ENCODE data around the gene EEF1A2. TPM values are rescaled to one million over a fixed set of nuclear protein-coding genes. Genes with fewer than 3 reads are reported as not detected.

Gene EEF1A2
- total RNA-seq, 1 experiment from 2014 or later = 26.0 TPM

- CTCF ChIA-PET = no interaction called here
- Mint-ChIP-seq H3K9me3 (peaks cover 12% of the 10 kb centered on the region), H3K27me3 (ENCODE audit: low read depth) (peaks cover 24% of the 10 kb centered on the region), H3K27ac (no peak overlapping the region), H3K4me1 (no peaks in the 10 kb centered on the region), H3K4me3 (no peak overlapping the region), H3K36me3 (peaks cover 16% of the 10 kb centered on the region)
- DNase-seq (ENCODE audit: low spot score) = no peak
- TF ChIP-seq ZMAT4 (CRISPR knock-in tag; IDR thresholded peaks at IDR 0.05) = no peak
- no peak for TF ChIP-seq FOXP4 (CRISPR knock-in tag; IDR thresholded peaks at IDR 0.05)
- TF ChIP-seq TCF7 (CRISPR knock-in tag; IDR thresholded peaks at IDR 0.05; ENCODE audit: low read depth) = no peak
- TF ChIP-seq SMAD3 (CRISPR knock-in tag; IDR thresholded peaks at IDR 0.05; ENCODE audit: borderline replicate concordance) = no peak
- TF ChIP-seq ZBTB43 (CRISPR knock-in tag; IDR thresholded peaks at IDR 0.05) = no peak
- no peak for TF ChIP-seq SMAD4 (CRISPR knock-in tag; IDR thresholded peaks at IDR 0.05)
- no peak for TF ChIP-seq ZNF423 (CRISPR knock-in tag; IDR thresholded peaks at IDR 0.05)
- TF ChIP-seq ATF2 (CRISPR knock-in tag; IDR thresholded peaks at IDR 0.05; ENCODE audit: borderline replicate concordance, low read depth) = no peak
- TF ChIP-seq TP53 (CRISPR knock-in tag; IDR thresholded peaks at IDR 0.05) = no peak
- POLR2A ChIA-PET = no interaction called here
- ATAC-seq = no peak
These were observed 8.5 kb downstream of the EEF1A2 start for GRCh38 chr20:63490416-63490815.

- TF ChIP-seq CDX4 (CRISPR knock-in tag; IDR thresholded peaks at IDR 0.05; ENCODE audit: borderline replicate concordance) (no peak), PREB (CRISPR knock-in tag; IDR thresholded peaks at IDR 0.05; ENCODE audit: borderline replicate concordance) (no peak), FOXP1 (CRISPR knock-in tag; IDR thresholded peaks at IDR 0.05; ENCODE audit: borderline replicate concordance) (0 out of 2 replicates have a peak, but pooled peaks have one; percentile 21), FOXP4 (CRISPR knock-in tag; IDR thresholded peaks at IDR 0.05) (0 out of 2 replicates have a peak, but pooled peaks have one; percentile 34), MAX (CRISPR knock-in tag; IDR thresholded peaks at IDR 0.05) (peak; percentile 62; the same call in 1 of the 2 replicates)
- peaks cover 16% of the 10 kb centered on the region for H3K36me3 Mint-ChIP-seq
- ATAC-seq (peak; percentile 46), DNase-seq (ENCODE audit: low spot score) (peak; percentile 61)
- H3K9me3 Mint-ChIP-seq = peaks cover 12% of the 10 kb centered on the region
- ChIA-PET CTCF (interaction anchor here (1.1 to 1.3 kb wide), 3 partner anchors 8 to 49 kb away, joined by 4 to 7 read pairs (median 5); partner anchors contain the start of gene PTK6), POLR2A (no interaction called here)
- no peak overlapping the region for H3K27ac Mint-ChIP-seq
- H3K27me3 Mint-ChIP-seq (ENCODE audit: low read depth) = peaks cover 24% of the 10 kb centered on the region
- H3K4me3 Mint-ChIP-seq = peak overlapping the region; percentile 29; the same call in 1 of the 2 replicates
- H3K4me1 Mint-ChIP-seq = peaks cover 3% of the 10 kb centered on the region; the same call in 1 of the 2 replicates
These were observed 10.3 kb downstream of the EEF1A2 start for GRCh38 chr20:63488315-63489251.

Measured in WTC11 (cell line).